HEK293 (cell line): ENCODE measurements around the gene SFMBT2.

Experiments
- CTCF ChIA-PET: fragments of 350-600 bp; formaldehyde crosslinking; extraction: SDS; loops from one replicate; lab custom pipeline; 2021; ENCODE audit warnings: antibody characterized with exemption; lab: Yijun Ruan, JAX
- POLR2A ChIA-PET: fragments of 300-600 bp; formaldehyde crosslinking; extraction: SDS; loops from one replicate; lab custom pipeline; 2020; ENCODE audit warnings: antibody characterized with exemption, inconsistent platforms; lab: Yijun Ruan, JAX
- H3K27ac ChIP-seq: fragments of 200-500 bp; sonication (Bioruptor generic); 2 replicates; pipeline ENCODE4 v1.5.1; 2014; ENCODE audit warnings: low read depth, low read length, control low read depth, inconsistent platforms; ENCODE audit errors: extremely low read depth
- H3K36me3 ChIP-seq, 2 experiments: fragments of 200-500 bp in 1 of 2; sonication (Bioruptor generic) in 1 of 2; 1 replicate in 1 of 2; 2 replicates in 1 of 2; pipeline ENCODE4 v1.5.1; 2014 to 2017; ENCODE audit warnings: inconsistent platforms in 2 of 2, low read length in 2 of 2; ENCODE audit not compliant: control insufficient read depth in 2 of 2, insufficient read depth in 1 of 2
- H3K4me1 ChIP-seq: fragments of 200-500 bp; sonication (Bioruptor generic); 2 replicates; pipeline ENCODE4 v1.5.1; 2014; ENCODE audit warnings: mild to moderate bottlenecking, low read length, inconsistent platforms; ENCODE audit not compliant: control insufficient read depth, insufficient read depth
- H3K4me3 ChIP-seq: 2 replicates; pipeline ENCODE4 v1.5.1; 2011; ENCODE audit warnings: low read depth, mild to moderate bottlenecking, control low read depth, low read length, moderate library complexity
- H3K9me3 ChIP-seq: fragments of 200-500 bp; sonication (Bioruptor generic); 2 replicates; pipeline ENCODE4 v1.5.1; 2014; ENCODE audit warnings: low read depth, low read length, inconsistent platforms; ENCODE audit not compliant: control insufficient read depth, insufficient read depth
- ELK4 ChIP-seq: IDR thresholded peaks from 2 replicates; pipeline ENCODE4 v1.6.1; 2011; ENCODE audit warnings: mild to moderate bottlenecking, low read depth, low read length, borderline replicate concordance
- FEZF1 ChIP-seq: fragments of 450-650 bp; formaldehyde crosslinking; IDR thresholded peaks from 2 replicates; pipeline ENCODE4 v1.5.1; 2016; ENCODE audit warnings: missing biosample characterization, missing genetic modification characterization
- GFI1B ChIP-seq: fragments of 450-650 bp; formaldehyde crosslinking; IDR thresholded peaks from 2 replicates; pipeline ENCODE4 v1.5.1; 2016; ENCODE audit warnings: missing biosample characterization, missing genetic modification characterization
- GLIS1 ChIP-seq: fragments of 450-650 bp; formaldehyde crosslinking; IDR thresholded peaks from 2 replicates; pipeline ENCODE4 v1.5.1; 2016; ENCODE audit warnings: missing biosample characterization, missing genetic modification characterization
- KLF1 ChIP-seq: fragments of 450-650 bp; formaldehyde crosslinking; IDR thresholded peaks from 2 replicates; pipeline ENCODE4 v1.5.1; 2016; ENCODE audit warnings: missing biosample characterization, missing genetic modification characterization
- PRDM6 ChIP-seq: fragments of 450-650 bp; formaldehyde crosslinking; IDR thresholded peaks from 2 replicates; pipeline ENCODE4 v1.5.1; 2017; ENCODE audit warnings: missing biosample characterization, missing genetic modification characterization
- SETDB1 ChIP-seq: IDR thresholded peaks from one replicate; pipeline ENCODE4 v1.6.1; 2017; ENCODE audit warnings: mild to moderate bottlenecking, low read length, moderate library complexity, mixed read lengths; ENCODE audit not compliant: insufficient read length
- ZBTB17 ChIP-seq: fragments of 450-650 bp; formaldehyde crosslinking; IDR thresholded peaks from 2 replicates; pipeline ENCODE4 v1.5.1; 2016; ENCODE audit warnings: missing biosample characterization, missing genetic modification characterization
- ZFP41 ChIP-seq: fragments of 450-650 bp; formaldehyde crosslinking; IDR thresholded peaks from 2 replicates; pipeline ENCODE4 v1.5.1; 2016; ENCODE audit warnings: missing biosample characterization, missing genetic modification characterization, borderline replicate concordance
- ZNF174 ChIP-seq: fragments of 450-650 bp; formaldehyde crosslinking; IDR thresholded peaks from 2 replicates; pipeline ENCODE4 v1.5.0; 2017; ENCODE audit warnings: missing biosample characterization, mild to moderate bottlenecking, missing genetic modification characterization
- ZNF19 ChIP-seq: fragments of 450-650 bp; formaldehyde crosslinking; IDR thresholded peaks from 2 replicates; pipeline ENCODE4; 2016; ENCODE audit warnings: missing biosample characterization, missing genetic modification characterization, low read depth
- ZNF311 ChIP-seq: fragments of 450-650 bp; formaldehyde crosslinking; IDR thresholded peaks from 2 replicates; pipeline ENCODE4 v1.5.1; 2017; ENCODE audit warnings: missing biosample characterization, missing genetic modification characterization, borderline replicate concordance
- ZNF426 ChIP-seq: fragments of 450-650 bp; formaldehyde crosslinking; IDR thresholded peaks from 2 replicates; pipeline ENCODE4 v1.5.1; 2017; ENCODE audit warnings: missing biosample characterization, missing genetic modification characterization, mild to moderate bottlenecking, inconsistent platforms, moderate library complexity
- ZNF433 ChIP-seq: fragments of 450-650 bp; formaldehyde crosslinking; IDR thresholded peaks from 2 replicates; pipeline ENCODE4 v1.5.1; 2016; ENCODE audit warnings: missing biosample characterization, missing genetic modification characterization, low read depth
- ZNF521 ChIP-seq: fragments of 450-650 bp; formaldehyde crosslinking; IDR thresholded peaks from 2 replicates; pipeline ENCODE4 v1.5.1; 2017; ENCODE audit warnings: missing biosample characterization, mild to moderate bottlenecking, missing genetic modification characterization
- ZNF560 ChIP-seq: fragments of 450-650 bp; formaldehyde crosslinking; IDR thresholded peaks from 2 replicates; pipeline ENCODE4 v1.5.1; 2017; ENCODE audit warnings: missing biosample characterization, missing genetic modification characterization, borderline replicate concordance
- ZNF629 ChIP-seq: fragments of 450-650 bp; formaldehyde crosslinking; IDR thresholded peaks from 2 replicates; pipeline ENCODE4 v1.5.1; 2017; ENCODE audit warnings: missing biosample characterization, missing genetic modification characterization
- TF ChIP-seq, protein P1 (sequence below): fragments of 450-650 bp; formaldehyde crosslinking; IDR thresholded peaks from 2 replicates; pipeline ENCODE4 v1.5.1; 2016; ENCODE audit warnings: missing biosample characterization, missing genetic modification characterization

The SFMBT2 gene

GRCh38 chr10:7119325-7120015 lies 291.4 kb downstream of the SFMBT2 start (continued):
- TF ChIP-seq ZNF560 (tag by site-specific recombination) (no peak), ZBTB17 (no peak), KLF1 (tag by site-specific recombination) (no peak), ZNF311 (tag by site-specific recombination) (no peak), ZNF521 (tag by site-specific recombination) (no peak)

DNA sequence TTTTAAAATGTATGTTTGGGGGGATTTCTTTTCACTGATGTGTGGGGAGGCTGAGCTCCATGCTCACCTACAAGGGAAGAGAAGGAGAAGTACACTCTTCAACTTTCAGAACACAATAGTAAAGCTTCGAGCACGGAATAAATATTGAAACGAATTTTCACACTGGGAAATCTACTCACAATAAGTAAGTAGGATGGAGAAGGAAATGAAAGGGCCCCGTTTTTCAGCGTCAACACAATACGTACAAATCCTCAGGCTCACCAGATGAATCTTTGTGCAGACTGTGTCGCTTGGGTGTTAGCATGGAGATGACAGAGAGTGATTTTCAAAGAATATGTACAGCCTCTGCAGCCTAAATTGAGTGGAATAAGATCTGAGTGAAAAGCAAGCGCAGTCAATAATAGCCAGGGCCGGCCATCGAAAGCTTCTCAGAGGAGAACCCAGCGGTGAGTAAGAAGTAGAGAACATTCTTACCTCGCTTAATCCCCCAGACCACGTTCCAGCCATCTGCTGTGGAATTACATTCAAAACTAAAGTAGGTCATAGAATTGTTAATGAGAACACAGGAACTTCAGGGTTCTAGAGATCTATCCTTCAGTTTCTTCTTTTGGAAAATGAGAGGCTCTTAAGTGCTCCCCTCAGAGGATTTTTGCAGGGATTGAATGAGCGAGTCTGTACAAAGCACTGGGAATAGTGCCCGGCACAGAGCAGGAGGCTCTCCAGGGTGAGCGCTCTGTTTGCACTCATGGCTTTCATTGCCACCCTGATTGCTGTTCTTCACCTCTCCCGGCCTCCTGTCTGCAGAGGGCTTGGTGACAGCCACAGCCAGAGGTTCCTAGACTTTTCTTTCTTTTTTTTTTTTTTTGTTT lies 292.8 kb downstream of the SFMBT2 start:
- H3K36me3 ChIP-seq = no peaks in the 10 kb centered on the region
- no peak overlapping the region for H3K4me3 ChIP-seq
- H3K4me1 ChIP-seq = no peaks in the 10 kb centered on the region
- H3K9me3 ChIP-seq = no peaks in the 10 kb centered on the region
- TF ChIP-seq SETDB1 (no peak), GLIS1 (tag by site-specific recombination) (no peak), GFI1B (tag by site-specific recombination) (no peak), FEZF1 (tag by site-specific recombination) (no peak), ZNF433 (tag by site-specific recombination) (no peak)
- POLR2A ChIA-PET = no interaction called here
- H3K27ac ChIP-seq = no peak overlapping the region
- CTCF ChIA-PET = interaction anchor here (0.6 to 1.1 kb wide), 4 partner anchors 63 to 291 kb away, joined by 3 to 6 read pairs (median 4); no protein-coding TSS in a partner anchor

DNA sequence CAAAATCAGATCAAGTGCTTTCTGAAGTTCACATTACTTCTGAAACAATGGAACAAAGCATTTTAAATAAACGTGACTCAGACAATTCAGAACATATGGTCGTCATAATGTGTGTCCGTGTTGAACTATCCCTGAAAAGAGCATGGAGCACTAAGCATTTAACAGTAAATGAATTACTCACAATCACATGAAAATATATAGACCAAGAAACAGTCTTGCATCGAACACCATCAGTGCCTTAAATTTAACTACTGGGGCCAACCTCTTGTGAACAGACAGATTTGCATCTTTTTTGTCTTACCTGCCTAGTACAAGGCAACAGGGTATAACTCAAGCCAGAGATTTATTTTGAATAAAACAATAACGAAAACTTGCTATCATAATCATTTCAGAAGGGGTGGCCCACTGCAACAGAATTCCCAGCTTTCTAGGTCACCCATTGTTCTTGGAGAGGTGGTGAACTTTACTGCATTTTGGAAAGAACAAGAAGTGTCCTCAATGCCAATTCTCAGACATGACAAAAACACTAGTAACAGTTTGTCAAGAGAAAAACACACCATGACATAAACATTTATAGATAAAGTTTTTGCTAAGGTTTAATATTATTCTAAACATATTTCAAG lies 293.5 kb downstream of the SFMBT2 start:
- no peaks in the 10 kb centered on the region for H3K36me3 ChIP-seq
- H3K4me3 ChIP-seq = no peak overlapping the region
- no peak overlapping the region for H3K27ac ChIP-seq
- no peak for TF ChIP-seq ZNF629 (tag by site-specific recombination)
- TF ChIP-seq ZNF174 (tag by site-specific recombination) = no peak
- no peak for TF ChIP-seq ZNF19 (tag by site-specific recombination)
- TF ChIP-seq ZFP41 (tag by site-specific recombination) = no peak
- TF ChIP-seq FEZF1 (tag by site-specific recombination) = no peak
- H3K9me3 ChIP-seq = no peaks in the 10 kb centered on the region
- H3K4me1 ChIP-seq = no peaks in the 10 kb centered on the region
- POLR2A ChIA-PET = no interaction called here
- CTCF ChIA-PET = interaction anchor here (0.8 kb wide), 1 partner anchor 291 kb away, joined by 3 read pairs; no protein-coding TSS in a partner anchor

DNA sequence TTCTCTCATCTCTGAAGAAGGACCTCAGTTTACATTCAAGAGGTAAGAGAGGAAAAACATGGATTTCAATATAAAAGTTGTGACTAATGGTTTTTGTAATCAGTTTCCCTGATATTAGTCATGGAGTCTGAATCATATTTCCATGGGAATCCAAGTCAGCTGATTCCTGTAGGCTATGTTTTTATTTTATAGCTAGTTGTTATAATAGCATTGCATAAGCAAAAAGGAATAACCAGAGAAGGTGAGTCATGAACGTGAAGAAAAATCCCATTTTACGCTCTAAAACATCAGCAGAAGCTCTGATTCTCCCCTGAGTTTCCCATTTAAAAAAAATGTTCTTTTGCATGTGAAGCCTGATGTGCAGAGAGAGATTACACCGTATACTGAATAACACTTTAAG lies 299.3 kb downstream of the SFMBT2 start:
- H3K4me1 ChIP-seq = no peaks in the 10 kb centered on the region
- no peak overlapping the region for H3K27ac ChIP-seq
- no peaks in the 10 kb centered on the region for H3K36me3 ChIP-seq
- POLR2A ChIA-PET = no interaction called here
- TF ChIP-seq, protein P1, sequence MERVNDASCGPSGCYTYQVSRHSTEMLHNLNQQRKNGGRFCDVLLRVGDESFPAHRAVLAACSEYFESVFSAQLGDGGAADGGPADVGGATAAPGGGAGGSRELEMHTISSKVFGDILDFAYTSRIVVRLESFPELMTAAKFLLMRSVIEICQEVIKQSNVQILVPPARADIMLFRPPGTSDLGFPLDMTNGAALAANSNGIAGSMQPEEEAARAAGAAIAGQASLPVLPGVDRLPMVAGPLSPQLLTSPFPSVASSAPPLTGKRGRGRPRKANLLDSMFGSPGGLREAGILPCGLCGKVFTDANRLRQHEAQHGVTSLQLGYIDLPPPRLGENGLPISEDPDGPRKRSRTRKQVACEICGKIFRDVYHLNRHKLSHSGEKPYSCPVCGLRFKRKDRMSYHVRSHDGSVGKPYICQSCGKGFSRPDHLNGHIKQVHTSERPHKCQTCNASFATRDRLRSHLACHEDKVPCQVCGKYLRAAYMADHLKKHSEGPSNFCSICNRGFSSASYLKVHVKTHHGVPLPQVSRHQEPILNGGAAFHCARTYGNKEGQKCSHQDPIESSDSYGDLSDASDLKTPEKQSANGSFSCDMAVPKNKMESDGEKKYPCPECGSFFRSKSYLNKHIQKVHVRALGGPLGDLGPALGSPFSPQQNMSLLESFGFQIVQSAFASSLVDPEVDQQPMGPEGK (tag by site-specific recombination) = no peak
- TF ChIP-seq PRDM6 (tag by site-specific recombination) (0 out of 2 replicates have a peak, but pooled peaks have one; percentile 12), ZNF426 (no peak), ELK4 (no peak)
- TF ChIP-seq, all 188 proteins: peak for 1
- Histone ChIP-seq H3K9me3 (no peaks in the 10 kb centered on the region), H3K4me3 (no peak overlapping the region)
- CTCF ChIA-PET = interaction anchor here (0.9 to 1.0 kb wide), 2 partner anchors 10 to 15 kb away, joined by 3 read pairs; no protein-coding TSS in a partner anchor
